GM23338 (cell line): ENCODE results near the gene SLC4A5.

Source experiments
- CREB1 ChIP-seq: fragments of 250-450 bp; sonication (Bioruptor Pico); IDR thresholded peaks from 2 replicates; pipeline ENCODE4 v1.5.0; 2020; ENCODE audit warnings: low read depth, mild to moderate bottlenecking, moderate library complexity
- EZH2 ChIP-seq: fragments of 200-600 bp; sonication (generic); IDR thresholded peaks from one replicate; pipeline ENCODE4 v1.8.0; 2017; ENCODE audit warnings: antibody characterized with exemption, mild to moderate bottlenecking, low read depth; ENCODE audit not compliant: unreplicated experiment
- EZH2phosphoT487 ChIP-seq: fragments of 200-600 bp; sonication (generic); IDR thresholded peaks from one replicate; pipeline ENCODE4 v1.8.1; 2018; ENCODE audit warnings: antibody characterized with exemption; ENCODE audit not compliant: unreplicated experiment
- JUNB ChIP-seq: IDR thresholded peaks from one replicate; pipeline ENCODE4 v1.6.1; 2016; ENCODE audit warnings: antibody characterized with exemption; ENCODE audit not compliant: unreplicated experiment
- REST ChIP-seq: IDR thresholded peaks from one replicate; pipeline ENCODE4 v1.6.1; 2018; ENCODE audit warnings: antibody characterized with exemption; ENCODE audit not compliant: unreplicated experiment
- ZNF331 ChIP-seq: fragments of 250-450 bp; sonication (Bioruptor Pico); IDR thresholded peaks from 2 replicates; pipeline ENCODE4 v1.5.0; 2020; ENCODE audit warnings: low read depth, mild to moderate bottlenecking, moderate library complexity
- TF ChIP-seq, protein P1 (sequence below), 2 experiments: fragments of 200-600 bp in 1 of 2; sonication (generic) in 1 of 2; conservative IDR thresholded peaks; 2 replicates each; pipeline versions ENCODE4 v1.5.1 to v1.6.1; 2016 to 2017; ENCODE audit warnings: antibody characterized with exemption in 2 of 2, low read depth in 2 of 2, mild to moderate bottlenecking in 2 of 2, moderate library complexity in 1 of 2

- no peak for TF ChIP-seq EZH2
- no peak for TF ChIP-seq JUNB
- TF ChIP-seq, protein P1, sequence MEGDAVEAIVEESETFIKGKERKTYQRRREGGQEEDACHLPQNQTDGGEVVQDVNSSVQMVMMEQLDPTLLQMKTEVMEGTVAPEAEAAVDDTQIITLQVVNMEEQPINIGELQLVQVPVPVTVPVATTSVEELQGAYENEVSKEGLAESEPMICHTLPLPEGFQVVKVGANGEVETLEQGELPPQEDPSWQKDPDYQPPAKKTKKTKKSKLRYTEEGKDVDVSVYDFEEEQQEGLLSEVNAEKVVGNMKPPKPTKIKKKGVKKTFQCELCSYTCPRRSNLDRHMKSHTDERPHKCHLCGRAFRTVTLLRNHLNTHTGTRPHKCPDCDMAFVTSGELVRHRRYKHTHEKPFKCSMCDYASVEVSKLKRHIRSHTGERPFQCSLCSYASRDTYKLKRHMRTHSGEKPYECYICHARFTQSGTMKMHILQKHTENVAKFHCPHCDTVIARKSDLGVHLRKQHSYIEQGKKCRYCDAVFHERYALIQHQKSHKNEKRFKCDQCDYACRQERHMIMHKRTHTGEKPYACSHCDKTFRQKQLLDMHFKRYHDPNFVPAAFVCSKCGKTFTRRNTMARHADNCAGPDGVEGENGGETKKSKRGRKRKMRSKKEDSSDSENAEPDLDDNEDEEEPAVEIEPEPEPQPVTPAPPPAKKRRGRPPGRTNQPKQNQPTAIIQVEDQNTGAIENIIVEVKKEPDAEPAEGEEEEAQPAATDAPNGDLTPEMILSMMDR (conservative IDR thresholded peaks at IDR 0.05; ENCODE audit: low read depth in 2 of 2): no peak
- TF ChIP-seq REST: no peak
- no peak for TF ChIP-seq CREB1 (CRISPR knock-in tag)
- no peak for TF ChIP-seq EZH2phosphoT487
- TF ChIP-seq ZNF331 (CRISPR knock-in tag): no peak
These were observed 155.1 kb downstream of the SLC4A5 start for GRCh38 chr2:74188018-74188601.
